MCF 10A (cell line): Measurements from ENCODE around the gene STK38L. TPM values are rescaled to one million over a fixed set of nuclear protein-coding genes. Genes with fewer than 3 reads are reported as not detected.

ENCODE experiments used
- BruUV-seq: library from RNA; stranded (reverse); fragments of 400-500 nt; replicated peaks from 2 replicates; lab custom pipeline; 2021; lab: Mats Ljungman, UMichigan
- CTCF ChIA-PET: fragments of 300-600 bp; sonication (Branson Sonifier 250); formaldehyde crosslinking; extraction: SDS; loops from one replicate; lab custom pipeline; 2021; ENCODE audit warnings: antibody characterized with exemption, inconsistent platforms; lab: Yijun Ruan, JAX
- POLR2A ChIA-PET: fragments of 300-600, 350-650 bp; sonication (Branson Sonifier 250); formaldehyde crosslinking; extraction: SDS; loops from one replicate; lab custom pipeline; 2020; ENCODE audit warnings: antibody characterized with exemption, inconsistent platforms; lab: Yijun Ruan, JAX
- DNase-seq: peaks from one replicate; pipeline ENCODE4 v3.0.0-alpha.2; 2018; ENCODE audit not compliant: unreplicated experiment
- H3K27ac Mint-ChIP-seq: one replicate; pipeline ENCODE4 v1.8.0; 2022; ENCODE audit warnings: mild to moderate bottlenecking, low read depth, mixed read lengths; ENCODE audit not compliant: unreplicated experiment
- H3K27me3 Mint-ChIP-seq: one replicate; pipeline ENCODE4 v1.8.0; 2022; ENCODE audit warnings: mixed read lengths; ENCODE audit not compliant: insufficient read depth, unreplicated experiment
- H3K36me3 Mint-ChIP-seq: one replicate; pipeline ENCODE4 v1.8.0; 2022; ENCODE audit warnings: mild to moderate bottlenecking, moderate library complexity, mixed read lengths; ENCODE audit not compliant: insufficient read depth, unreplicated experiment
- H3K4me1 Mint-ChIP-seq: one replicate; pipeline ENCODE4 v1.8.0; 2022; ENCODE audit warnings: mixed read lengths; ENCODE audit not compliant: insufficient read depth, unreplicated experiment
- H3K4me3 Mint-ChIP-seq: one replicate; pipeline ENCODE4 v1.8.0; 2022; ENCODE audit warnings: mild to moderate bottlenecking, moderate library complexity, mixed read lengths; ENCODE audit not compliant: unreplicated experiment
- H3K9me3 Mint-ChIP-seq: one replicate; pipeline ENCODE4 v1.8.0; 2022; ENCODE audit warnings: mixed read lengths; ENCODE audit not compliant: unreplicated experiment
- intact Hi-C: fragments of 100-400 bp; cut with micrococcal nuclease; formaldehyde crosslinking; loops from 2 replicates; pipeline ENCODE4 v1.14.1; 2022
- total RNA-seq: library from RNA; stranded (reverse); gene quantifications from 2 replicates; pipeline ENCODE4 v1.2.3, GENCODE V29; 2022
- TF ChIP-seq, protein P1 (sequence below): fragments of 200-600 bp; IDR thresholded peaks from one replicate; pipeline ENCODE4 v1.8.0; 2022; ENCODE audit warnings: antibody characterized with exemption, mild to moderate bottlenecking; ENCODE audit not compliant: unreplicated experiment

STK38L gene
- total RNA-seq, 1 experiment from 2014 or later, result 18.1 TPM

DNA sequence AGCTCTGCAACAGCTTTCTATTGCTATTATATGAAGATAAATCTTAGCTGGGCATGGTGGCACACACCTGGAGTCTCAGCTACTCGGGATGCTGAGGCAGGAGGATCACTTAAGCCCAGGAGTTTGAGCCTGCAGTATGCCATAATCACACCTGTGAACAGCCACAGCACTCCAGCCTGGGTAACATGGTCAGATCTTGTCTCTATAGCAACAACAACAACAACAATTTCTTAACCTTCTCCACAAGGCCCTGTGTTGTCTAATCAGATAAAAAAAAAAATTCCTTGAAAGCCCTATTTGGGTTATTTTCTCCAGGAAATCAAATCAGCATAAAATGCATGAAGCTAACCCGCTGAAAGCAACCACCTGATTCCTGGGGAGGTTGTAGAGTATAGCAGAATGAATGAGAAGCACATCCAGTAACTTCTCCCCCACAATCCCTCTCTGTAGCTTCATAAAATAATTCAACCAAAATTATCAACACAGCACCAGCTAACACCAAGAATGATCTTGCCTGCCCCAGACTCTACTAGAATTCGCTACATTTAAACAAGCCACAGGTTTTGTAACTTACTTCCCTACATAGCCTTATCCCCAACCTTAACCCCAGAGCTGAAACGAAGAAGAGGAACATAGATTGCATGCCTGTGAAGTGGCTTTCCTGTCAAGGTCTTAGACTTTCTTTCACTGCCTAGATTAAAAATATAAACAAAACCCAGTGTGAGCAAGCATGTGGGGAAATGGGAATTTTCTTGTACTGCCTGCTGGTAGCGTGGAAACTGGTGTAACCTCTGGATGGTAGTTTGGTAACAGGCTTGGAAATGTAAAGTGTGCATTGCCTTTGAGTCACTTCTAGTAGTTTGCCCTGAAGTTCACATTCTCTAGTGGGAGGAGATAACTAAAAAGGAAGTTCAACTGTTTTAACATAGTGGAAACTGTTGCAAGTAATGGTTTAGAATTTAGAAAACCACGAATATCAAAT is 6.0 kb upstream of the STK38L start:
- TF ChIP-seq, protein P1, sequence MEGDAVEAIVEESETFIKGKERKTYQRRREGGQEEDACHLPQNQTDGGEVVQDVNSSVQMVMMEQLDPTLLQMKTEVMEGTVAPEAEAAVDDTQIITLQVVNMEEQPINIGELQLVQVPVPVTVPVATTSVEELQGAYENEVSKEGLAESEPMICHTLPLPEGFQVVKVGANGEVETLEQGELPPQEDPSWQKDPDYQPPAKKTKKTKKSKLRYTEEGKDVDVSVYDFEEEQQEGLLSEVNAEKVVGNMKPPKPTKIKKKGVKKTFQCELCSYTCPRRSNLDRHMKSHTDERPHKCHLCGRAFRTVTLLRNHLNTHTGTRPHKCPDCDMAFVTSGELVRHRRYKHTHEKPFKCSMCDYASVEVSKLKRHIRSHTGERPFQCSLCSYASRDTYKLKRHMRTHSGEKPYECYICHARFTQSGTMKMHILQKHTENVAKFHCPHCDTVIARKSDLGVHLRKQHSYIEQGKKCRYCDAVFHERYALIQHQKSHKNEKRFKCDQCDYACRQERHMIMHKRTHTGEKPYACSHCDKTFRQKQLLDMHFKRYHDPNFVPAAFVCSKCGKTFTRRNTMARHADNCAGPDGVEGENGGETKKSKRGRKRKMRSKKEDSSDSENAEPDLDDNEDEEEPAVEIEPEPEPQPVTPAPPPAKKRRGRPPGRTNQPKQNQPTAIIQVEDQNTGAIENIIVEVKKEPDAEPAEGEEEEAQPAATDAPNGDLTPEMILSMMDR, result no peak
- no peaks in the 10 kb centered on the region for H3K27me3 Mint-ChIP-seq
- CTCF ChIA-PET, result no interaction called here
- H3K9me3 Mint-ChIP-seq, result no peaks in the 10 kb centered on the region
- peak overlapping the region; percentile 42 for H3K27ac Mint-ChIP-seq
- POLR2A ChIA-PET, result no interaction called here
- H3K4me1 Mint-ChIP-seq, result no peaks in the 10 kb centered on the region
- intact Hi-C loops, result no loop called here
- no peak for DNase-seq
- H3K36me3 Mint-ChIP-seq, result no peaks in the 10 kb centered on the region
- no TSS peak for BruUV-seq
- H3K4me3 Mint-ChIP-seq, result no peak overlapping the region

DNA sequence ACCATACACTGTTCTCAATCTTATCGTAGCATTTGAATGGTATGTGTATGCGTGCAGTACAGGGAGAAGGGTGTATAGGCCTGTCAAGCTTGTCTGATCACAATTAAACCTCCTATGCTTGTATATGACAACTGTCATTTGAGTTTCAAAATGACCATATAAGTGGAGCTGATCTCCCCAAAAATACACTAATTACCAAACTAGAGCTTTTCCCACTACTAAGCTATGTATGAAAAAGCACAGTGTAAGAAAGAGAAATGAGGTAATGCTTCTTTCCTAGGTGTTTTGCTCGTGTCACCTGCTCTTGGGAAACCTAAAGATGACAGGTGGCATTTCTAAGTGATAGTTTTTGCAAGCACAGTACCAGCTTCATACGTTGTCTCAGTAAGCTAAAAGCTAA is 1.1 kb upstream of the STK38L start:
- no TSS peak for BruUV-seq
- Mint-ChIP-seq H3K27me3 (no peaks in the 10 kb centered on the region), H3K27ac (no peak overlapping the region), H3K4me1 (peaks cover 13% of the 10 kb centered on the region), H3K4me3 (no peak overlapping the region), H3K36me3 (peaks cover 6% of the 10 kb centered on the region), H3K9me3 (no peaks in the 10 kb centered on the region)
- intact Hi-C loops, result loop anchor here (5.0 kb wide), 1 partner anchor 64 kb away; no protein-coding TSS in a partner anchor
- TF ChIP-seq, protein P1, result no peak
- POLR2A ChIA-PET, result interaction anchor here (0.5 to 4.4 kb wide), 8 partner anchors 11 to 230 kb away, joined by 3 to 45 read pairs (median 4); partner anchors contain the start of gene TM7SF3
- DNase-seq, result no peak
- CTCF ChIA-PET, result interaction anchor here (0.6 to 1.3 kb wide), 2 partner anchors 14 to 64 kb away, joined by 4 read pairs; no protein-coding TSS in a partner anchor

DNA sequence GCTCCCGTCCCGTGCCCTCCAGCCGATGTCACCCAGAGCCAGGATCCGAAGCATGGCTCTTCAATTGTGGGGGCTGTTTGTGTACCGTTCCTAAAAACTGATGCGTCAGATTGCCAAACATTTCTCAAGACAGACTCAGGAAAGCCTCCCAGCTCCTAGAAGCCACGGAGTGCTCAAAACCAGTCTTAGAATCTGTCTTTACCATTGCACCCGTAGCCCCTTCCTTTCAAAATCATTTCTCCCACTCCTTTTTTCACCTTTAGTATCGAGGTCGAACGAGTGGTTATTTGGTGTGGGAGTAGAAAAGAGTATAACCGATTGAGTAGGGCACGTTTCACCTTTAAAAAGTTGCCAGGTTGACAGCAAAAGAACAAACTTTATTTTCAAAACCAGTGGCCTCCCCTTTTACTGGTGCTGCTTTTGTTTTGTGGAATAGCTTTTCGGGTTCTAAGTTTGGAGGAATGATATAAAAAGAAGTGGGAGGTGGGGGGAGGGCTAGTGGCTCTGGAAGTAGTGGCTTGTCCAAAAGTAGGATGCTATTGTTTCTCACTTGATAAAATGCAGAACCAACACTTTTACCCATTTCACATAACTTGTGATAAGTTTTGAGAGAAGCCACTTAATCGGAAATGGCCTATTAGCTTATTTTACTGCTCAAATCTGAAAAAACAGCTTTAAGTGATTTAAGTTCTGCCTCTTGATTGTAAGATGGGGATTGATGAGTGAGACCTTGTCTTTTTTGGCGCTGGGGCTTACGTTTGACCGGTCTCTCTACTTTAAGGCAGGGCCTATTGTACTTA is 803 bp downstream of the STK38L start:
- Mint-ChIP-seq H3K4me1 (peaks cover 19% of the 10 kb centered on the region), H3K27ac (peak overlapping the region; percentile 98), H3K9me3 (no peaks in the 10 kb centered on the region), H3K4me3 (peak overlapping the region; percentile 99), H3K27me3 (no peaks in the 10 kb centered on the region), H3K36me3 (peaks cover 6% of the 10 kb centered on the region)
- CTCF ChIA-PET, result interaction anchor here (0.7 to 1.1 kb wide), 7 partner anchors 16 to 273 kb away, joined by 3 to 6 read pairs (median 3); no protein-coding TSS in a partner anchor
- POLR2A ChIA-PET, result interaction anchor here (0.6 to 4.4 kb wide), 28 partner anchors 9 to 413 kb away, joined by 3 to 45 read pairs (median 3); partner anchors contain the start of genes MED21 and TM7SF3
- peak; percentile 59 for DNase-seq
- BruUV-seq, result TSS peak; percentile 47
- TF ChIP-seq, protein P1, result no peak
- intact Hi-C loops, result loop anchor here (1.0 to 5.0 kb wide), 5 partner anchors 62 to 392 kb away; partner anchors contain the start of gene INTS13
